Spleen (tissue), 11 donors: ENCODE data around the gene PACS2. TPM values are rescaled to one million over a fixed set of nuclear protein-coding genes. Genes with fewer than 3 reads are reported as not detected.
A peak's percentile ranks its signal among the peaks of the same experiment; 100 is the strongest.

ENCODE experiments used
- DNase-seq: peaks from one replicate; pipeline ENCODE4 v3.0.0-alpha.2; 2020
- H3K27ac ChIP-seq, 8 donors: fragments of 200-600 bp; sonication (generic) in 7 of 8; 1 replicate in 4 of 8; 2 replicates in 4 of 8; pipeline versions ENCODE4 v1.5.0 to v1.8.0; 2016 to 2021; ENCODE audit warnings: inconsistent platforms in 4 of 8, mild to moderate bottlenecking in 4 of 8, moderate library complexity in 1 of 8
- H3K27me3 ChIP-seq, 7 donors: fragments of 200-600 bp; sonication (generic) in 6 of 7; replicated peaks in 1 of 7; 1 replicate in 4 of 7; 2 replicates in 3 of 7; pipeline versions ENCODE4 v1.5.0 to v1.8.0; 2016 to 2021; ENCODE audit warnings: inconsistent platforms in 3 of 7, mild to moderate bottlenecking in 1 of 7
- H3K36me3 ChIP-seq, 6 donors: fragments of 200-600 bp; sonication (generic) in 5 of 6; 1 replicate in 4 of 6; 2 replicates in 2 of 6; pipeline versions ENCODE4 v1.5.0 to v1.8.0; 2016 to 2021; ENCODE audit warnings: inconsistent platforms in 2 of 6
- H3K4me1 ChIP-seq, 6 donors: fragments of 200-600 bp; sonication (generic) in 5 of 6; 1 replicate in 3 of 6; 2 replicates in 3 of 6; pipeline versions ENCODE4 v1.5.0 to v1.8.0; 2016 to 2021; ENCODE audit warnings: inconsistent platforms in 3 of 6
- H3K4me3 ChIP-seq, 8 donors: fragments of 200-600 bp; sonication (generic) in 7 of 8; 1 replicate in 4 of 8; 2 replicates in 4 of 8; pipeline versions ENCODE4 v1.5.0 to v1.8.0; 2016 to 2021; ENCODE audit warnings: inconsistent platforms in 4 of 8, mild to moderate bottlenecking in 4 of 8, moderate library complexity in 2 of 8
- H3K9me3 ChIP-seq, 8 donors: fragments of 200-600 bp; sonication (generic) in 7 of 8; 1 replicate in 4 of 8; 2 replicates in 4 of 8; pipeline versions ENCODE4 v1.5.0 to v1.8.0; 2016 to 2021; ENCODE audit warnings: inconsistent platforms in 4 of 8
- CTCF ChIP-seq, 11 experiments: fragments of 200-600 bp in 7 of 11; fragments of 450-650 bp in 4 of 11; sonication (generic) in 4 of 11; IDR thresholded peaks in 8 of 11; conservative IDR thresholded peaks in 3 of 11; 1 replicate in 7 of 11; 2 replicates in 4 of 11; pipeline versions ENCODE4 v1.4.0 to v1.8.0; 2016 to 2021; ENCODE audit warnings: antibody characterized with exemption in 11 of 11, inconsistent platforms in 4 of 11, mild to moderate bottlenecking in 1 of 11
- POLR2A ChIP-seq, 3 donors: fragments of 450-650 bp; IDR thresholded peaks; one replicate each; pipeline ENCODE4 v1.5.1; 2017; ENCODE audit warnings: antibody characterized with exemption in 3 of 3, mild to moderate bottlenecking in 1 of 3
- POLR2AphosphoS5 ChIP-seq, 3 donors: sonication (generic); formaldehyde crosslinking; IDR thresholded peaks; one replicate each; pipeline ENCODE4 v1.5.1; 2017; ENCODE audit warnings: antibody characterized with exemption in 3 of 3
- WGBS, 5 donors: extraction: QIAGEN DNeasy Blood & Tissue Kit in 3 of 5; methylation state at CpG; one replicate each; pipeline versions ENCODE4 v1.1.5 to v1.1.7; 2013 to 2018; 5-methylcytosine and 5-hydroxymethylcytosine counted together
- intact Hi-C: fragments of 100-400 bp; cut with DNase I; formaldehyde crosslinking; loops from one replicate; pipeline ENCODE4 v1.15.0; 2023; ENCODE audit warnings: low total_unique reads
- polyA plus RNA-seq, 3 donors: library from polyadenylated mRNA; stranded (reverse); fragments of 200-250 nt; gene quantifications; one replicate each; pipeline ENCODE4 v1.2.1, GENCODE V29; 2013
- total RNA-seq, 7 donors: library from RNA; depleted of rRNA in 3 of 7; stranded (reverse); fragments of >200 nt in 3 of 7; fragmentation: NEBNext Ultra II Directional in 4 of 7; extraction: Animal tissue kit (Norgen Biotek cat#: 25700) in 4 of 7; gene quantifications; one replicate each; pipeline versions ENCODE4 v1.1.0 to v1.2.1, GENCODE V29; 2016 to 2021
- donor health status: healthy with polysubstance abuse.
- donor health status: DM: no; HTN: no; CAD: no; lungs with moderate emphysema.
- donor health status: DM: no; HTN: no; CAD: no.
- donor health status: Bipolar disorder and iron deficiency.
- donor health status: healthy.
- donor health status: DM: no; HTN: no; CAD: no.
- donor health status: DM: yes; HTN: yes; CAD: no.

PACS2 gene
- total and polyA plus RNA-seq, 10 donors, result 32.2 to 148 (median 98.7) TPM

GRCh38 chr14:105337433-105337832 is 22.9 kb downstream of the PACS2 start:
- Histone ChIP-seq H3K27ac (peak overlapping the region in 7 of 8 donors; percentile 7 to 83 (median 73)), H3K27me3 (no peaks in the 10 kb centered on the region), H3K36me3 (peaks cover 0 to 13% (median 0%) of the 10 kb centered on the region in 6 donors), H3K9me3 (no peaks in the 10 kb centered on the region), H3K4me1 (peaks cover 28 to 89% (median 65%) of the 10 kb centered on the region in 6 donors), H3K4me3 (no peak overlapping the region)
- no peak for TF ChIP-seq POLR2A (IDR thresholded peaks at IDR 0.05)
- TF ChIP-seq POLR2AphosphoS5 (IDR thresholded peaks at IDR 0.05), result no peak
- no peak for TF ChIP-seq CTCF (IDR thresholded peaks at IDR 0.05 in 8 of 11, conservative IDR thresholded peaks at IDR 0.05 in 3 of 11)
- intact Hi-C loops, result no loop called here
- 67 to 77% (median 72%) methylated on average over 6 of the region's 6 CpGs for WGBS, 5 donors
- no peak for DNase-seq

GRCh38 chr14:105337966-105338741 is 23.6 kb downstream of the PACS2 start:
- intact Hi-C loops, result no loop called here
- no peak overlapping the region for H3K4me3 ChIP-seq
- no peaks in the 10 kb centered on the region for H3K9me3 ChIP-seq
- H3K27me3 ChIP-seq, result no peaks in the 10 kb centered on the region
- peaks cover 26 to 89% (median 63%) of the 10 kb centered on the region in 6 donors for H3K4me1 ChIP-seq
- TF ChIP-seq CTCF (IDR thresholded peaks at IDR 0.05 in 8 of 11, conservative IDR thresholded peaks at IDR 0.05 in 3 of 11) (no peak), POLR2AphosphoS5 (IDR thresholded peaks at IDR 0.05) (peak; percentile 77 to 84 (median 82))
- DNase-seq, result peak; percentile 83
- peak overlapping the region in 7 of 8 donors; percentile 7 to 83 (median 73) for H3K27ac ChIP-seq
- WGBS, 5 donors, result 33 to 58% (median 49%) methylated on average over 11 to 18 of the region's 18 CpGs
- H3K36me3 ChIP-seq, result peaks cover 0 to 13% (median 0%) of the 10 kb centered on the region in 6 donors

- H3K9me3 ChIP-seq, result peaks cover 0 to 13% (median 0%) of the 10 kb centered on the region in 8 donors
- H3K4me3 ChIP-seq, result no peak overlapping the region
- no peaks in the 10 kb centered on the region for H3K27me3 ChIP-seq
- no peak for DNase-seq
- intact Hi-C loops, result no loop called here
- peaks cover 0 to 1% (median 0%) of the 10 kb centered on the region in 6 donors for H3K36me3 ChIP-seq
- peaks cover 16 to 67% (median 43%) of the 10 kb centered on the region in 6 donors for H3K4me1 ChIP-seq
- 45 to 52% (median 50%) methylated on average over 15 to 20 of the region's 20 CpGs for WGBS, 5 donors
- peak overlapping the region in 1 of 8 donors; percentile 14 for H3K27ac ChIP-seq
- peak in 1 of 3 donors; percentile 19 for TF ChIP-seq POLR2AphosphoS5 (IDR thresholded peaks at IDR 0.05)
- TF ChIP-seq POLR2A (IDR thresholded peaks at IDR 0.05), result no peak
Observed at GRCh38 chr14:105340821-105341733, 26.5 kb downstream of the PACS2 start.

GRCh38 chr14:105343194-105343593 is 28.6 kb downstream of the PACS2 start:
- no peak for DNase-seq
- Histone ChIP-seq H3K9me3 (peaks cover 0 to 13% (median 0%) of the 10 kb centered on the region in 8 donors), H3K27ac (peak overlapping the region in 1 of 8 donors; percentile 13), H3K27me3 (no peaks in the 10 kb centered on the region), H3K36me3 (peaks cover 0 to 2% (median 0%) of the 10 kb centered on the region in 6 donors), H3K4me1 (peaks cover under 1 to 52% (median 24%) of the 10 kb centered on the region in 6 donors), H3K4me3 (no peak overlapping the region)
- WGBS, 5 donors, result 68 to 81% (median 71%) methylated on average over 7 of the region's 7 CpGs
- intact Hi-C loops, result no loop called here
- TF ChIP-seq POLR2A (IDR thresholded peaks at IDR 0.05), result no peak
- no peak for TF ChIP-seq POLR2AphosphoS5 (IDR thresholded peaks at IDR 0.05)
- no peak for TF ChIP-seq CTCF (IDR thresholded peaks at IDR 0.05 in 8 of 11, conservative IDR thresholded peaks at IDR 0.05 in 3 of 11)
